PC-3 (cell line): ENCODE data around the gene TYW1. TPM values are rescaled to one million over a fixed set of nuclear protein-coding genes. Genes with fewer than 3 reads are reported as not detected.
"Not testable (repeated sequence)": the region's sequence is repeated elsewhere in the genome, so short reads cannot be mapped to it uniquely, and the experiment has no call there.

ENCODE experiments used
- ATAC-seq: fragments of 200-7000 bp; cut with Tn5 transposase; 2 replicates; pipeline ENCODE4 v1.9.1; 2020; ENCODE audit warnings: mild to moderate bottlenecking, moderate library complexity
- BruUV-seq: library from RNA; stranded (reverse); fragments of 400-500 nt; replicated peaks from 2 replicates; lab custom pipeline; 2021; lab: Mats Ljungman, UMichigan
- CTCF ChIA-PET: fragments of 300-600 bp; sonication (Branson Sonifier 250); formaldehyde crosslinking; loops from one replicate; lab custom pipeline; 2022; ENCODE audit warnings: antibody characterized with exemption; lab: Charles Lee
- POLR2A ChIA-PET: fragments of 300-600 bp; sonication (Branson Sonifier 250); formaldehyde crosslinking; loops from one replicate; lab custom pipeline; 2022; ENCODE audit warnings: antibody characterized with exemption; ENCODE audit not compliant: unreplicated experiment; lab: Charles Lee
- DNase-seq: peaks from one replicate; pipeline ENCODE4 v3.0.0-alpha.2; 2015
- H2AFZ ChIP-seq: fragments of 300-600 bp; sonication (generic); 2 replicates; pipeline ENCODE4 v1.6.0; 2016; ENCODE audit warnings: antibody characterized with exemption, low read length
- H3F3A ChIP-seq: fragments of 300-600 bp; sonication (generic); one replicate; pipeline ENCODE4 v1.6.0; 2017; ENCODE audit warnings: antibody characterized with exemption, low read length, control low read depth, mild to moderate bottlenecking; ENCODE audit not compliant: unreplicated experiment
- H3K27ac ChIP-seq: fragments of 300-600 bp; sonication (generic); 2 replicates; pipeline ENCODE4 v1.5.1; 2016; ENCODE audit warnings: mild to moderate bottlenecking, low read length
- H3K27me3 ChIP-seq: fragments of 300-600 bp; sonication (generic); 2 replicates; pipeline ENCODE4 v1.6.1; 2016; ENCODE audit warnings: low read length, mixed read lengths
- H3K36me3 ChIP-seq: fragments of 300-600 bp; sonication (generic); 2 replicates; pipeline ENCODE4 v1.6.1; 2016; ENCODE audit warnings: low read depth, mixed run types, low read length, mixed read lengths
- H3K4me1 ChIP-seq: fragments of 300-600 bp; sonication (generic); 2 replicates; pipeline ENCODE4 v1.5.1; 2016; ENCODE audit warnings: low read length; ENCODE audit not compliant: insufficient read depth
- H3K4me2 ChIP-seq: fragments of 300-600 bp; sonication (generic); 2 replicates; pipeline ENCODE4 v1.6.0; 2016; ENCODE audit warnings: low read length
- H3K4me3 ChIP-seq: fragments of 300-600 bp; sonication (generic); 2 replicates; pipeline ENCODE4 v1.5.1; 2016; ENCODE audit warnings: mild to moderate bottlenecking, low read length, mixed read lengths
- H3K79me2 ChIP-seq: fragments of 300-600 bp; sonication (generic); 2 replicates; pipeline ENCODE4 v1.6.1; 2017; ENCODE audit warnings: low read length, mixed read lengths
- H3K9ac ChIP-seq: fragments of 300-600 bp; sonication (generic); 2 replicates; pipeline ENCODE4 v1.6.0; 2016; ENCODE audit warnings: mild to moderate bottlenecking, low read length
- H3K9me2 ChIP-seq: fragments of 300-600 bp; sonication (generic); replicated peaks from 2 replicates; pipeline ENCODE4 v1.6.1; 2016; ENCODE audit warnings: mixed run types, low read length, mixed read lengths
- H3K9me3 ChIP-seq: fragments of 300-600 bp; sonication (generic); 2 replicates; pipeline ENCODE4 v1.6.1; 2016; ENCODE audit warnings: low read length, mixed read lengths
- H4K20me1 ChIP-seq: fragments of 300-600 bp; sonication (generic); 2 replicates; pipeline ENCODE4 v1.6.1; 2016; ENCODE audit warnings: low read length, mixed read lengths
- CTCF ChIP-seq: fragments of 300-600 bp; sonication (generic); conservative IDR thresholded peaks from 2 replicates; pipeline ENCODE4 v1.5.1; 2017; ENCODE audit warnings: antibody characterized with exemption, low read depth, mild to moderate bottlenecking, low read length
- intact Hi-C: fragments of 100-400 bp; cut with micrococcal nuclease; formaldehyde crosslinking; loops from 2 replicates; pipeline ENCODE4 v1.9.0; 2023
- total RNA-seq: library from RNA; depleted of rRNA; stranded (reverse); fragments of >200 nt; gene quantifications from 2 replicates; pipeline ENCODE4 v1.2.3, GENCODE V29; 2014

TYW1 gene
- total RNA-seq, 1 experiment from 2014 or later: 13.4 TPM

- POLR2A ChIA-PET, CTCF ChIA-PET, H3K36me3 ChIP-seq, H3K79me2 ChIP-seq, H3K27me3 ChIP-seq, H3K9me2 ChIP-seq, H4K20me1 ChIP-seq, DNase-seq, H3K4me2 ChIP-seq, H3K4me3 ChIP-seq, H2AFZ ChIP-seq, H3K4me1 ChIP-seq, BruUV-seq, H3F3A ChIP-seq, H3K27ac ChIP-seq, ATAC-seq, H3K9ac ChIP-seq, intact Hi-C loops, H3K9me3 ChIP-seq: not testable (repeated sequence)
Measured at GRCh38 chr7:67154374-67154773, 157.7 kb downstream of the TYW1 start.

- DNase-seq, ATAC-seq, H3K4me1 ChIP-seq, BruUV-seq, CTCF ChIA-PET, H3K4me2 ChIP-seq, intact Hi-C loops, H3K9me3 ChIP-seq, H3K79me2 ChIP-seq, H3K9me2 ChIP-seq, POLR2A ChIA-PET, H3K27me3 ChIP-seq, H3F3A ChIP-seq, H4K20me1 ChIP-seq, H3K4me3 ChIP-seq, H3K27ac ChIP-seq, H2AFZ ChIP-seq, H3K9ac ChIP-seq, H3K36me3 ChIP-seq: not testable (repeated sequence)
Measured at GRCh38 chr7:67156064-67156463, 159.4 kb downstream of the TYW1 start.

GRCh38 chr7:67163285-67163684, 166.7 kb downstream of the TYW1 start:
- H3K27me3 ChIP-seq, H3K27ac ChIP-seq, POLR2A ChIA-PET, H3K9me2 ChIP-seq, DNase-seq, H3K4me1 ChIP-seq, H4K20me1 ChIP-seq, ATAC-seq, H3K9ac ChIP-seq, H3K79me2 ChIP-seq, H2AFZ ChIP-seq, H3K36me3 ChIP-seq, intact Hi-C loops, H3F3A ChIP-seq, BruUV-seq, H3K9me3 ChIP-seq, H3K4me2 ChIP-seq, H3K4me3 ChIP-seq, CTCF ChIA-PET: not testable (repeated sequence)

GRCh38 chr7:67171151-67171550, 174.5 kb downstream of the TYW1 start:
- H3K27ac ChIP-seq, DNase-seq, H3K79me2 ChIP-seq, POLR2A ChIA-PET, H3K9ac ChIP-seq, CTCF ChIA-PET, H3K4me2 ChIP-seq, BruUV-seq, H3K9me3 ChIP-seq, H3K36me3 ChIP-seq, H3F3A ChIP-seq, ATAC-seq, H3K27me3 ChIP-seq, intact Hi-C loops, H3K4me3 ChIP-seq, H3K4me1 ChIP-seq, H4K20me1 ChIP-seq, H2AFZ ChIP-seq, H3K9me2 ChIP-seq: not testable (repeated sequence)

GRCh38 chr7:67176730-67177129, 180.1 kb downstream of the TYW1 start:
- POLR2A ChIA-PET, DNase-seq, BruUV-seq, intact Hi-C loops, H4K20me1 ChIP-seq, H3F3A ChIP-seq, H3K9ac ChIP-seq, H3K9me2 ChIP-seq, H3K79me2 ChIP-seq, H2AFZ ChIP-seq, H3K36me3 ChIP-seq, H3K27ac ChIP-seq, H3K4me3 ChIP-seq, H3K27me3 ChIP-seq, H3K4me1 ChIP-seq, H3K4me2 ChIP-seq, H3K9me3 ChIP-seq: not testable (repeated sequence)
- ATAC-seq: peak; percentile 69
- peak; percentile 41; the same call in 1 of the 2 replicates for TF ChIP-seq CTCF
- CTCF ChIA-PET: interaction anchor here (0.6 kb wide), 1 partner anchor 136 kb away, joined by 4 read pairs; no protein-coding TSS in a partner anchor

- BruUV-seq, H4K20me1 ChIP-seq, H3K36me3 ChIP-seq, H3K9me3 ChIP-seq, CTCF ChIA-PET, H3K79me2 ChIP-seq, H3F3A ChIP-seq, H3K27me3 ChIP-seq, H3K27ac ChIP-seq, H2AFZ ChIP-seq, H3K4me1 ChIP-seq, POLR2A ChIA-PET, H3K9me2 ChIP-seq, H3K9ac ChIP-seq, H3K4me3 ChIP-seq, H3K4me2 ChIP-seq, intact Hi-C loops: not testable (repeated sequence)
- DNase-seq (peak; percentile 14), ATAC-seq (peak; percentile 80)
Measured at GRCh38 chr7:67178915-67179688, 182.5 kb downstream of the TYW1 start.
